LNCAP (cell line): ENCODE data around the gene ANKRD52.

Source experiments
- TF ChIP-seq, protein P1 (sequence below): fragments of 450-650 bp; IDR thresholded peaks from 2 replicates; pipeline ENCODE4 v1.5.1; 2017; ENCODE audit warnings: mild to moderate bottlenecking

The ANKRD52 gene

DNA sequence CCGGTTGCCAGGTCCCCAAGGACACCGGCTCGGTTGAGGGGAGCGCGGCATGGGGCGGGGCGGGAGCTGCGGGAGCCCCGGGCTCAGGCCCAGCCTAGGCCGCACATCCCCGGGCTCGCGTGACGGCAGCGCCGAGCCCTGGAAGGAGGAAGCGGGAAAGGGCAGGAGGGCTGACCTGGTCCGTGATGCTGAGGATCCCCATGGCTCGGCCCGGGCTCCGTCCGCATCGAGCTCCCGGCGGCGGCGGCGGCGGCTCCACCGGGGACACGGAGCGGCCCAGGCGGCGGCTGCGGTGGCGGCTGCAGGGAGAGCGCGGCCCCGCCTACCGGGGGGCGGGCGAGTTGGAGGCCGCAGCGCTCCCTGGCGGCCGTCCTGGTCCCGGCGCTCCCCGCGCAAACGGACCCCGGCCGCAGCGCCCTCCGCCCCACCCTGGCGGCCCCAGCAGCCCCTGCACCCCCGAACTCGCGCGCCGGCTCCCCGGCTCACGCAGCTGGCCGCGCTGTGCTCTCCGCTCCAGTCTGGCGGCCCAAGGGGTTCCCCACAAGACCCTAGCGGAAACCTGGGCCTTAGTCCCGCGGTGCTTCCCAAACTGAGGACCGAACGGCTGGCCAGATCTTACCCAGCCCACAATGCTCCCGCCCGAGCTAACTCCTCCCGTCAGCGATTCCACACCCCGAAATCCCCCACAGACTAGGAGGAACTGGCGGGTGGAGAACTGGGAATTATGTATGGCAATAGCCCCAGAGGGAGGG is at the start of gene ANKRD52:
Gene ANKRD52, minus strand, starts transcription at position 317 of the 752 bp plus-strand sequence. Its CDS starts 115 bp downstream, at position 202.
- TF ChIP-seq, protein P1, sequence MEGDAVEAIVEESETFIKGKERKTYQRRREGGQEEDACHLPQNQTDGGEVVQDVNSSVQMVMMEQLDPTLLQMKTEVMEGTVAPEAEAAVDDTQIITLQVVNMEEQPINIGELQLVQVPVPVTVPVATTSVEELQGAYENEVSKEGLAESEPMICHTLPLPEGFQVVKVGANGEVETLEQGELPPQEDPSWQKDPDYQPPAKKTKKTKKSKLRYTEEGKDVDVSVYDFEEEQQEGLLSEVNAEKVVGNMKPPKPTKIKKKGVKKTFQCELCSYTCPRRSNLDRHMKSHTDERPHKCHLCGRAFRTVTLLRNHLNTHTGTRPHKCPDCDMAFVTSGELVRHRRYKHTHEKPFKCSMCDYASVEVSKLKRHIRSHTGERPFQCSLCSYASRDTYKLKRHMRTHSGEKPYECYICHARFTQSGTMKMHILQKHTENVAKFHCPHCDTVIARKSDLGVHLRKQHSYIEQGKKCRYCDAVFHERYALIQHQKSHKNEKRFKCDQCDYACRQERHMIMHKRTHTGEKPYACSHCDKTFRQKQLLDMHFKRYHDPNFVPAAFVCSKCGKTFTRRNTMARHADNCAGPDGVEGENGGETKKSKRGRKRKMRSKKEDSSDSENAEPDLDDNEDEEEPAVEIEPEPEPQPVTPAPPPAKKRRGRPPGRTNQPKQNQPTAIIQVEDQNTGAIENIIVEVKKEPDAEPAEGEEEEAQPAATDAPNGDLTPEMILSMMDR, result peak; percentile 86

DNA sequence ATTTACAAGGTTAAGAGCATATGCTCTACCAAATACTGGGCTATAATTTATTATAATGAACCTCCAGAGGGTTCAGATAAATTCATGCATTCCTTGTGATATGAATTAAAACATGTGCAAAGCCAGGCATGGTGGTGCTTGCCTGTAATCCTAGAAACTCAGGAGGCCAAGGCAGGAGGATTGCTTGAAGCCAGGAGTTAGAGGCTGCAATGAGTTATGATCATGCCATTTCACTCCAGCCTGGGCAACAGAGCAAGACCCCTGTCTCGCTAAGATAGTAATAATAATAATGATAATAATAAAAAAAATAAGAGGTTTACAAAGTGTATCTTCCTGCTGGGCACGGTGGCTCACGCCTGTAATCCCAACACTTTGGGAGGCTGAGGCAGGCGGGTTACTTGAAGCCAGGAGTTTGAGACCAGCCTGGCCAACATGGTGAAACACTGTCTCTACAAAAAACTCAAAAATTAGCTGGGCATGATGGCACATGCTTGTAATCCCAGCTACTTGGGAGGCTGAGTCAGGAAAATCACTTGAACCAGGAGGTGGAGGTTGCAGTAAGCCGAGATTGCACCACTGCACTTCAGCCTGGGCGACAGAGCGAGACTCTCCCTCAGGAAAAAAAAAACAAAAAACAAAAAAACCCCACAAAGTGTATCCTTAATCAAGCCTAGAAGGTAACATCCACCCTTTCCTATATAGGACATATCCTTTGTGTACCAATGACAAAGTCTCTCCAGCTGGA is 49.2 kb upstream of the ANKRD52 start:
- TF ChIP-seq, protein P1, result no peak

DNA sequence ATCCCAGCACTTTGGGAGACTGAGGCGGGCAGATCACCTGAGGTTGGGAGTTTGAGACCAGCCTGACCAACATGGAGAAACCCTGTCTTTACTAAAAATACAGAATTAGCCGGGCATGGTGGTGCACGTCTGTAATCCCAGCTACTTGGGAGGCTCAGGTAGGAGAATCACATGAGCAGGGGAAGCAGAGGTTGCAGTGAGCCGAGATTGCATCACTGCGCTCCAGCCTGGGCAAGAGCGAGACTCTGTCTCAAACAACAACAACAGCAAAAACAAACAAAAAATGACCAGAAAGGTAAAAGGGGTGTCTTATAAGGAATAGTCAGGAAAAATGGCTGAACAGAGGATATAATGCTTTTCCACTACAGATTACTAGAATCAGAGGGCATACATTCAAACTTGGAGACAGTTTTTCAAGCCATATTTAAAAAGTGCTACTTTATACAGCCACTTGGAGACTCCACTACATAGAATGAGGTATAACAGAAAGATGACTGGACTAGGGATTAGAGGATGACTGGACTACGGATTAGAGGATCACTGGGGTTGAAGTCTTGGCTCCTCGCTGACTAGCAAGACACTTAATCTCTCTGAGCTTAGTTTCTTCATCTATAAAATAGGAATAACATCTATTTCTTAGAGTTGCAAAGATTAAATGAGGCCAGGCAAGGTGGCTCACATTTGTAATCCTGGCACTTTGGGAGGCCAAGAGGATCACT is 46.8 kb upstream of the ANKRD52 start:
- TF ChIP-seq, protein P1, result no peak

DNA sequence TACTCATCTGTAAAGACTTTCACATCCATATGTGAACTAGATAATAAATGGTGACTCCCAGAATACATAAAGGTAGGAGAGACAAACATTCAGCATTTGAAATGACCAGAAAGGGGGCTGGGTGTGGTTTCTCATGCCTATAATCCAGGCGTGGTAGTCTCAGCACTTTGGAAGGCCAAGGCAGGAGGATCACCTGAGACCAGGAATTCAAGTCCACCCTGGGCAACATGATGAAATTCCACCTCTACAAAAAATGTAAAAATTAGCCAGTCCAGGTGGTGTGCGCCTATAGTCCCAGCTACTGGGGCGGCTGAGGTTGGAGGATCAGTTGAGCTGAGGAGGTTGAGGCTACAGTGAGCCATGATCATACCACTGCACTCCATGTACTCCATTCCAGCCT is 46.1 kb upstream of the ANKRD52 start:
- TF ChIP-seq, protein P1, result no peak

DNA sequence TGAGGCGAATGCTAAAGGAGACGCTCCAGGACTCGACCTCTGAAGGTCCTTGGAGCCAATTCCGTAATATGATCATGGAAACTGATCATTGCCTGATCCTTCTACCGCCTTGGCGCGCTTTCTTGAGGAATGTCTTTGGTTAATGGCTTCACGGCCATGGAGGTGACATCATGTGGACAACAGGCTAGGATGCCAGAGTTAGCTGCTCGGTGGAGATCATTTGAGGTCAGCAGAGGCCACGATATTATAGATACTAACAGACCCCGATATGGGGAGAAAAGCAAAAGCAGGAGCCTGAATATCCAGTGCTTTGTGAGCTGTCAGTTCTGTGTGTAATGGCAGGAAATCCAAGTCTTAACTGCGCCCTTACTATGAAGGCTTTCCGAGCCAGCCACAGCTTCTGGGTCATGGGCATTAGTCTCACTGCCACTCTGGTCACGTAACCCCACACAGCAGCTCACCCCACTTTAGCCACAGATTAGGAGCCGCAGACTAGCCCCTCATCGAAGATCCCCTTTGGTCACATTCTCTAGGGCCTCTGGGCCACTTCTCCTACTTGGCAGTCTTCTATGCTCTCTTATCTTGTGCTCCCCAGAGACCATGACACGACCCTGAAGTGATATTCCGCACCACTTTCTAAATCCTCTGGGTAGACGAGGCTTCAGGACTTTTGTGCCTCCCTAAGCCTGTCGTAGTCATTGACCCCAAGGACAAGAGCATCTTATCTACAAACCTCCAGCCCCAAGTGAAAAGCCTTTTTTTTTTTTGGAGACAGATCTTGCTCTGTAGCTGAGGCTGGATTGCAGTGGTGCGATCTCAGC is 42.7 kb upstream of the ANKRD52 start:
- TF ChIP-seq, protein P1, result no peak

DNA sequence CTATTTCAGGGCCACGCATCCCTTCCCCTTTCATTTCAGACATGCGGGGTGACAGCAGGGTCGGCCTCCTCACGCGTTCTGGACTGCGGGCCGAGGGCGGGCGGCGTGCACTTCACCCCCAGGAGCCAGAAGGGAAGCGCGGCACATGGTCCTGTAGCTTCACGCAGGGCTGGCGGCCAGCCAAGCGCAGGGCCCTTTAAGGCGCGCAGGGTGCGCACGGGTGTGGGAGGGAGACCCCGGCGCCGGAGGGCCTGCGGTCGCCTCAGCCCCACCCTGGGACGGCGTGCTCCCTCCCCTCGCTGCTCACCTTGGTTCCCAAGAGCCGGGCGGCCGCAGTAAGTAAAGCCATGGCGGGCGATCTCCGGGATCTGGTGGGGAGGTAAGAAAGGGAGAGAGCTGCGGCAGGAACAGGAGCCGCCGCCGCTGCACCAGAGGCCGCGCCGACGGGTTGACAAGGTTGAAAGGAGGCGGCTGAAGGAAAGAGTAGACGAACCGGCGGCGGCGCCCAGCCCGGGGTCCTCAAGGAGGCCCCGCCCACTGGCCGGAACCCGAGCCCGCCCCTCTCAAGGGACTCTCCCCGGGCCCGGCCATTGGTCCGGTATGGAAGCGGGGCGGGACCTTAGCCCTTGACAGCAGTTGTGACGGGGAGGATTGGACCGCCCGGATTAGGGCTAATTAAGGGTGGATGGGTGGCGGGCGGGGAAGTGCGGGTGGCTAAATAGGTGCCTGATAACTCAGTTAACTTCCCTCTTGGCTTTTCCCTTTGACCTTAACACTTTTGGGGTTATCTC is 41.9 kb upstream of the ANKRD52 start, which contains the start of gene CS:
Gene CS, minus strand, starts transcription at position 478 of the 791 bp plus-strand sequence. Its CDS starts 129 bp downstream, at position 349.
- TF ChIP-seq, protein P1, result no peak
